Measurements from ENCODE around the gene ANO8. TPM values are rescaled to one million over a fixed set of nuclear protein-coding genes. Genes with fewer than 3 reads are reported as not detected.

ANO8 gene
- total and polyA plus RNA-seq, 2 of the 8 experiments (the other 6 are each of a cell fraction or from before 2014, with no cell fraction given): 9.5 to 20.7 TPM

GRCh38 chr19:17293605-17294004 is 41.0 kb downstream of the ANO8 start (continued):
- TF ChIP-seq POLR2A (IDR thresholded peaks at IDR 0.05; ENCODE audit: control extremely low read depth in 1 of 2, low read depth in 2 of 2, low read length in 2 of 2) (no peak), BACH1 (IDR thresholded peaks at IDR 0.05; ENCODE audit: low read length) (no peak)

Measured in H1 (cell line).